Measurements from ENCODE around the gene GANAB. TPM values are rescaled to one million over a fixed set of nuclear protein-coding genes. Genes with fewer than 3 reads are reported as not detected.

GANAB gene
- total and polyA plus RNA-seq, 2 of the 13 experiments (the other 11 are each of a cell fraction or from before 2014, with no cell fraction given) = 99.5 to 234 TPM

GRCh38 chr11:62678770-62679696 is 32.6 kb upstream of the GANAB start, which contains the start of gene UBXN1 (continued):
- TF ChIP-seq ZSCAN21 (CRISPR knock-in tag; IDR thresholded peaks at IDR 0.05; ENCODE audit: borderline replicate concordance) = no peak
- TF ChIP-seq MAFK (conservative IDR thresholded peaks at IDR 0.05 in 1 of 2, IDR thresholded peaks at IDR 0.05 in 1 of 2; ENCODE audit: low read length in 2 of 2) = no peak
- no peak for TF ChIP-seq NFE2L1 (CRISPR knock-in tag; IDR thresholded peaks at IDR 0.05; ENCODE audit: borderline replicate concordance)
- no peak for TF ChIP-seq ZNF251 (CRISPR knock-in tag; IDR thresholded peaks at IDR 0.05)
- no peak for TF ChIP-seq SMARCE1 (IDR thresholded peaks at IDR 0.05; ENCODE audit: borderline replicate concordance)
- no peak for TF ChIP-seq BCLAF1 (IDR thresholded peaks at IDR 0.05)
- TF ChIP-seq TBX2 (CRISPR knock-in tag; IDR thresholded peaks at IDR 0.05; ENCODE audit: borderline replicate concordance) = peak; percentile 49
- TF ChIP-seq IKZF1 (IDR thresholded peaks at IDR 0.05) = no peak
- peak; percentile 38; the same call in 1 of the 2 replicates for TF ChIP-seq NFIC (IDR thresholded peaks at IDR 0.05; ENCODE audit: low read length)
- no peak for TF ChIP-seq ZNF75D (CRISPR knock-in tag; IDR thresholded peaks at IDR 0.05; ENCODE audit: borderline replicate concordance)
- TF ChIP-seq PTBP1 (IDR thresholded peaks at IDR 0.05; ENCODE audit: low read depth, low read length, poor library complexity, severe bottlenecking) = no peak
- no peak for TF ChIP-seq GTF2F1 (IDR thresholded peaks at IDR 0.05; ENCODE audit: low read length)
- no peak for TF ChIP-seq CTCF (CRISPR knock-in tag; IDR thresholded peaks at IDR 0.05)
- no peak for TF ChIP-seq ZBTB2 (CRISPR knock-in tag; IDR thresholded peaks at IDR 0.05; ENCODE audit: low read depth)
- no peak for TF ChIP-seq ZNF354B (CRISPR knock-in tag; IDR thresholded peaks at IDR 0.05)
- TF ChIP-seq PPARG (CRISPR knock-in tag; conservative IDR thresholded peaks at IDR 0.05) = peak; percentile 54
- TF ChIP-seq REL (CRISPR knock-in tag; conservative IDR thresholded peaks at IDR 0.05) = no peak
- TF ChIP-seq DNMT1 (CRISPR knock-in tag; IDR thresholded peaks at IDR 0.05) = no peak
- TF ChIP-seq CBX2 (IDR thresholded peaks at IDR 0.05; ENCODE audit: low read depth, low read length) = no peak
- TF ChIP-seq CBX2 (CRISPR knock-in tag; IDR thresholded peaks at IDR 0.05; ENCODE audit: low read depth) = no peak
- TF ChIP-seq STAG1 (CRISPR knock-in tag; IDR thresholded peaks at IDR 0.05) = no peak
- peak; percentile 92; the same call in 1 of the 2 replicates for TF ChIP-seq SIN3A (IDR thresholded peaks at IDR 0.05; ENCODE audit: borderline replicate concordance, low read depth, low read length)
- TF ChIP-seq ARHGAP35 (CRISPR knock-in tag; IDR thresholded peaks at IDR 0.05; ENCODE audit: borderline replicate concordance) = 0 out of 2 replicates have a peak, but pooled peaks have one; percentile 55
- TF ChIP-seq ZNF296 (CRISPR knock-in tag; conservative IDR thresholded peaks at IDR 0.05) = no peak
- no peak for TF ChIP-seq SRSF9 (IDR thresholded peaks at IDR 0.05; ENCODE audit: borderline replicate concordance, insufficient read depth, low read depth, low read length, poor library complexity, severe bottlenecking)
